IPS DF 19.7 (cell line): Measurements from ENCODE around the gene CFD.
"Not testable (repeated sequence)": the region's sequence is repeated elsewhere in the genome, so short reads cannot be mapped to it uniquely, and the experiment has no call there.

Experiments
- DNase-seq: peaks from one replicate; pipeline ENCODE4 v3.0.0-alpha.2; 2013; ENCODE audit warnings: low read depth, low spot score

The CFD gene

DNA sequence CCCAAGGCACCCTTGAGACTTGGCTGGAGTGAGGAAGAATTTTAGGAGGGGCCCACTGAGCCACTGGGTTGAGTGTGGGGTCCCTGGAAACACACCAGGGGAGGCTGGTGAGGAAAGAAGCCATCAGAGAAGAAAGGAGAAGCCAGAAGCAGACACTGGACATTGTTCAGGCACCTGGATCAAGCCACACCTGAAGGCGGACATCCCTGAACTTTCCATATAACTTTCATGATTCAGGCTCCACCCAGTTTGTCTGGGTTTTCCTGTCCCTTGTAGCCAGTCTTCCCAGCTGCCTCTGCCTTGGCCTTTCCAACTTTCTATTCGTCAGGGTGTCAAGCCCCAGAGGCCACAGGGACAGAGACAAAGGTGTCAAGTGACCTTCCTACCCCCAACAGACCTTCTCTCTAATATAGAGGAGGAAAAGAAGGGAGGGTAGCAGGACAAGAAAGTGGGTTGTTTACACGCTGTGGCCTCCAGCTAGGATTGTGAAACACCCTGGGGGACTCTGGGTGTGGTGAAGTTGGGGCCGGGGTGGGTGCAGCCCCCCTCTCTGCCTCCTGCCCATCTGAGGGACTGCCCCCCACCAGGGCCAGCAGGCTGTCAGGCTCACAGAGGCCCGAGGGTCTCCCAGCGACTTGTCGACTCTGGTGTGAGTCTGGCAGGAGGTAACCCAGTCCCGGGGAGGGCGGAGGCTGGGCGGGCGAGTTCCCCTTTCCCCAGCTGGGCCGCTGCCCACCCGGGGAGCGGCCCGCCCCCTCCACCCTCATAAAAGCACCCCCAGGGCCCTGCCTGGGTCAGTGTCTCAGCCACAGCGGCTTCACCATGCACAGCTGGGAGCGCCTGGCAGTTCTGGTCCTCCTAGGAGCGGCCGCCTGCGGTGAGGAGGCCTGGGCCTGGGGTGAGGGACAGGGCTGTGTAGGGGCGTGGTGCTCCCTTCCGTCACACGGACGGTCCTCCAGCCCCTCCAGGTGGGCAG lies at the start of gene CFD:
Gene CFD (plus strand): TSS at position 797 of the 976 bp plus-strand sequence. CDS start 26 bp downstream, at position 823.
- DNase-seq: no peak

DNA sequence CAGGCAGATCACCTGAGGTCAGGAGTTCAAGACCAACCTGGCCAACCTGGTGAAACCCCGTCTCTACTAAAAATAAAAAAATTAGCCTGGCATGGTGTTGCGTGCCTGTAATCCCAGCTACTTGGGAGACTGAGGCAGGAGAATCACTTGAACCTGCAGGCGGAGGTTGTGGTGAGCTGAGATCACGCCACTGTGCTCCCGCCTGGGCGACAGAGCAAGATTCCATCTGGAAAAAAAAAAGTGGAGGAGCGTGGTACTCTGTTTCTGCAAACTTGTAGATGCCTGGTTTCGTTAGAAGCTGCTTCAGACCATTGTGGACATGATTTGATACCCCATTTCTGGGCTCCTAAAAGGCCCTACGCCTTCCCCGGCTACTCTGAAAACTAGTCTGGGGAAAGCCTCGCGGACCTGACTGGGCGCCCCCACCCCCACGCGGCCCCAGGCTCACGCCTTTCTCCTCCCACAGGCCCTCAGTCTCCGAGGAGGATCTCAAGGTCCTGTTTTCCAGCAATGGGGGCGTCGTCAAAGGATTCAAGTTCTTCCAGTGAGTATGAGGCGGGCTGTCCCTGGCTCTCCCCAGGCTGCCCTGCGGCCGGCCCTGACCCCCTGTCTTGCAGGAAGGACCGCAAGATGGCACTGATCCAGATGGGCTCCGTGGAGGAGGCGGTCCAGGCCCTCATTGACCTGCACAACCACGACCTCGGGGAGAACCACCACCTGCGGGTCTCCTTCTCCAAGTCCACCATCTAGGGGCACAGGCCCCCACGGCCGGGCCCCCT lies 49.2 kb upstream of the CFD start:
- DNase-seq: no peak

DNA sequence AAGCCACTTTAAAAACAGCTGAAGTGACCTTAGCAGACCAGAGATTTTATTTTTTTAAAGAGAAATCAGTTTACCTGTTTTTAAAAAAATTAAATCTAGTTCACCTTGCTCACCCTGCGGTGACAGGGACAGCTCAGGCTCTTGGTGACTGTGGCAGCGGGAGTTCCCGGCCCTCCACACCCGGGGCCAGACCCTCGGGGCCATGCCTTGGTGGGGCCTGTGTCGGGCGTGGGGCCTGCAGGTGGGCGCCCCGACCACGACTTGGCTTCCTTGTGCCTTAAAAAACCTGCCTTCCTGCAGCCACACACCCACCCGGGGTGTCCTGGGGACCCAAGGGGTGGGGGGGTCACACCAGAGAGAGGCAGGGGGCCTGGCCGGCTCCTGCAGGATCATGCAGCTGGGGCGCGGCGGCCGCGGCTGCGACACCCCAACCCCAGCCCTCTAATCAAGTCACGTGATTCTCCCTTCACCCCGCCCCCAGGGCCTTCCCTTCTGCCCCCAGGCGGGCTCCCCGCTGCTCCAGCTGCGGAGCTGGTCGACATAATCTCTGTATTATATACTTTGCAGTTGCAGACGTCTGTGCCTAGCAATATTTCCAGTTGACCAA lies 48.5 kb upstream of the CFD start:
- no peak for DNase-seq

DNA sequence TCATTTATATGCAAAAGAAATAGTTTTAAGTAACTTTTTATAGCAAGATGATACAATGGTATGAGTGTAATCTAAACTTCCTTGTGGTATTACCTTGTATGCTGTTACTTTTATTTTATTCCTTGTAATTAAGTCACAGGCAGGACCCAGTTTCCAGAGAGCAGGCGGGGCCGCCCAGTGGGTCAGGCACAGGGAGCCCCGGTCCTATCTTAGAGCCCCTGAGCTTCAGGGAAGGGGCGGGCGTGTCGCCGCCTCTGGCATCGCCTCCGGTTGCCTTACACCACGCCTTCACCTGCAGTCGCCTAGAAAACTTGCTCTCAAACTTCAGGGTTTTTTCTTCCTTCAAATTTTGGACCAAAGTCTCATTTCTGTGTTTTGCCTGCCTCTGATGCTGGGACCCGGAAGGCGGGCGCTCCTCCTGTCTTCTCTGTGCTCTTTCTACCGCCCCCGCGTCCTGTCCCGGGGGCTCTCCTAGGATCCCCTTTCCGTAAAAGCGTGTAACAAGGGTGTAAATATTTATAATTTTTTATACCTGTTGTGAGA lies 47.9 kb upstream of the CFD start:
- no peak for DNase-seq

DNA sequence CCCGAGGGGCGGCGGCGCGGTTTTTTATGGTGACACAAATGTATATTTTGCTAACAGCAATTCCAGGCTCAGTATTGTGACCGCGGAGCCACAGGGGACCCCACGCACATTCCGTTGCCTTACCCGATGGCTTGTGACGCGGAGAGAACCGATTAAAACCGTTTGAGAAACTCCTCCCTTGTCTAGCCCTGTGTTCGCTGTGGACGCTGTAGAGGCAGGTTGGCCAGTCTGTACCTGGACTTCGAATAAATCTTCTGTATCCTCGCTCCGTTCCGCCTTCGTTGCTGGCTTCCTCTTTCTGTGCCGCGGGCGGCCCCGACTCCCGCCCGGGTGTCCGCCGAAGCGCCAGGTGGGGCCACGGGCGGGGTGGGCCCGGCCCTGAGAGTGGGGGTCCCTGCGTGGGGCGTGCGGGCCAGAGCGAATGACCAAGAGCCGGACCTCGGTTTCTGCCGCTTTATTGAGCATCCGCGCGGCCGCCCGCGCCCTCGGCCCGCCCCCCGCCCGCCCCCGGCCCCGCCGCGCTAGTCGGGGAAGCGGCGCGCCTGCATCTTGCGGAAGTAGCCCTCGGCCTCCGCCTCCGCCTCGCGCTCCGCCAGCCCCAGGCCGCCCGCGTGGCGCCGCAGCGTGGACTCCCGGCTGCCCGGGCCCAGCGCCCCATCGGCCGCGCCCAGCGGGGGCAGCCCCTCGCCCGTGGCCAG lies 47.3 kb upstream of the CFD start:
- no peak for DNase-seq

GRCh38 chr19:812747-813218 lies 46.7 kb upstream of the CFD start:
- DNase-seq: no peak

GRCh38 chr19:813219-814151 lies 46.0 kb upstream of the CFD start:
- DNase-seq: no peak

DNA sequence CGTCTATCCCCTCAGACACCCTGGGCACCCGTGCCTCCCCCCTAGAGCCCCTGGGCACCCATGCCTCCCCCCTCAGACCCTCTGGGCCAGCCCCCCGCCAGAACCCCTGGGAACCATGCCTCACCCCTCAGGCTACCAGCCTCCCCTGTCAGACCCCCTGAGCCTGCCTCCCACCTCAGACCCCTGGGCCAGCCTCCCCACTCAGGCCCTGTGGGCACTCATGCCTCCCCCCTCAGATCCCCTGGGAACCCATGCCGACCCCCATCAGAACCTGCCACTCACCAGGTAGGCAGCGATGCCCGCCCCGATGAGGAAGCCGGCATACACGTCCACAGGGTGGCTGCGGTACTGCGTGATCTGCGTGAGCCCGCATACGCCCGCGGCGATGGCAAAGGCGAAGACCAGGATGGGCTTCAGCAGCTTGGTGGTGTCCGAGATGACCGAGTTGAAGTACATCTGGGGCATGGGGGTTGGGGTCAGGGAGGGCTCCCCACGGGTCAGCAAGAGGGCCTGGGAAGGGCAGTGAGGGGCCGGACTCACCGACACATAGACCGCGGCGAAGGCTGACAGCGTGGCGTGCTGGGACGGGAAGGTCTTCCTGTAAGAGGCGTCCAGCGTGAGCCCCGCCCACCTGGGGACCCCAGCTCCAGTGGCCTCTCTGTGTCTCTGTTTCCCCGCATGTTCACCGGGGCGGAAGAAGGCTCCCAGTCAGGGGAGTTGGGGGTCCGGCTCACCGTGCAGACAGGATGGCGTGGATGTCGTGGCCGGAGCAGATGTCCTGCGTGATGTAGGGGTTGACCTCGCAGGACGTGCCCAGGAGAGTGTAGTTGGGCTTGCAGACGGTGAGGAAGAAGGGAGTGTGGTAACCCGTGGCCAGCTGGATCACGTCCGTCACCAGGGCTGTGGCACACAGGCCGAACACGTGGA lies 45.0 kb upstream of the CFD start:
- no peak for DNase-seq

DNA sequence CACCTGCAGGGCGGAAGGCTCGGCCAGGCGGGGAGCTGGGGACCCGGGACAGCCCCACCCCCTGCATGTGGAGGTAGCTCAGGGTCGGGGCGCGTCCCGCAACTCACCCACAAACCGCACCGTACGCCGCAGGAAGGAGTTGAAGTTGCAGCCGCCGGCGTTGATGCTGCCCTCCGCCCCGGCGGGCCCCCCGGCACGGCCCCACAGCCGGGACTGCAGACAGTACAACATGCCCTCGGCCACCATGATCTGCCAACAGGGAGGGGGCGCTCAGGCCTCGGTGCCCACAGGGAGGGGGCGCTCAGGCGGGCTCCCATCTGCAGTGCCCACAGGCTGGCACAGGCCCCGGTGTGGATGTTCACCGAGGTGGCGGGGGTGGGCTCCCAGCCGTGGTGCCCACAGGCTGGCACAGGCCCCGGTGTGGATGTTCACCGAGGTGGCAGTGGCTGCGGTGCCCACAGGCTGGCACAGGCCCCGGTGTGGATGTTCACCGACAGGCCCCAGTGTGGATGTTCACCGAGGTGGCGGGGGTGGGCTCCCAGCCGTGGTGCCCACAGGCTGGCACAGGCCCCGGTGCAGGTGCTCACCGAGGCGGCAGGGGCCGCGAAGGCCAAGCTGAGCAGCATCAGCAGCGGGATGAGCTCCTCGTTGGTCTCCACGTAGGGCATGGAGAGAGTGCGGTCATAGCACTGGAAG lies 44.2 kb upstream of the CFD start:
- DNase-seq: no peak

DNA sequence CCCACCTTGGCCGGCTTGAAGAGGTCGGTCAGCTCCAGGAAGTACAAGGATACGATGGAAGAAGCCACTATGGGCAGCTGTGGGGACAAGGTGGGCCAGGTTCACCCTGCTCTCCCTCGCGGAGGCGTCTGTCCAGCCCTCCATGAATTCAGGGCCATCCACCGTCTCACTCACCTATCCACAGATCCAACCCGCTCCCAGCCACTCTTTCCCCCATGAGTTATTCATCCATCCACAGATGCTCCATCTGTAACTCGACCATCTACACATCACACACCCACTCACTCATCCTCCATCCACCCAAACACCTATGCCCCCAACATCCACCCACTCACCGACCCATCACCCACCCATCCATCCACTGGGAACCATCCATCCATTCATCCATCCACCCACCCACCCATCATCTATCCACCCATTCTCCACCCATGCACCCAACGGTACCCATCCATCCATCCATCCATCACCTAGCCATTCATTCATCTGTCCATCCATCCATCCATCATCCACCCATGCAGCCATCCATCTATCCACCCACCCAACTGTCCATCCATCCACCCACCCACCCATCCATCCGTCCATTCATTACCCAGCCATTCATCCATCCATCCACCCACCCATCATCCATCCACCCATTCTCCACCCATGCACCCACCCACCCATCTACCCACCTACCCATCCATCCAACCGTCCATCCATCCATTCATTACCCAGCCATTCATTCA lies 43.5 kb upstream of the CFD start:
- no peak for DNase-seq

DNA sequence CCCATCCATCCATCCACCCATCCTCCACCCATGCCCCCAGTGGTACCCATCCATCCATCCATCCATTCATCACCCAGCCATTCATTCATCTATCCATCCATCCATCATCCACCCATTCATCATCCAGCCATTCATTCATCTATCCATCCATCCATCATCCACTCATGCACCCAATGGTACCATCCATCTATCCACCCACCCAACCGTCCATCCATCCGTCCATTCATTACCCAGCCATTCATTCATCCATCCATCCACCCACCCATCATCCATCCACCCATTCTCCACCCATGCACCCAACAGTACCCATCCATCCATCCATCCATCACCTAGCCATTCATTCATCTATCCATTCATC lies 43.0 kb upstream of the CFD start:
- DNase-seq: no peak

GRCh38 chr19:820212-820611 lies 39.3 kb upstream of the CFD start:
- DNase-seq: not testable (repeated sequence)

DNA sequence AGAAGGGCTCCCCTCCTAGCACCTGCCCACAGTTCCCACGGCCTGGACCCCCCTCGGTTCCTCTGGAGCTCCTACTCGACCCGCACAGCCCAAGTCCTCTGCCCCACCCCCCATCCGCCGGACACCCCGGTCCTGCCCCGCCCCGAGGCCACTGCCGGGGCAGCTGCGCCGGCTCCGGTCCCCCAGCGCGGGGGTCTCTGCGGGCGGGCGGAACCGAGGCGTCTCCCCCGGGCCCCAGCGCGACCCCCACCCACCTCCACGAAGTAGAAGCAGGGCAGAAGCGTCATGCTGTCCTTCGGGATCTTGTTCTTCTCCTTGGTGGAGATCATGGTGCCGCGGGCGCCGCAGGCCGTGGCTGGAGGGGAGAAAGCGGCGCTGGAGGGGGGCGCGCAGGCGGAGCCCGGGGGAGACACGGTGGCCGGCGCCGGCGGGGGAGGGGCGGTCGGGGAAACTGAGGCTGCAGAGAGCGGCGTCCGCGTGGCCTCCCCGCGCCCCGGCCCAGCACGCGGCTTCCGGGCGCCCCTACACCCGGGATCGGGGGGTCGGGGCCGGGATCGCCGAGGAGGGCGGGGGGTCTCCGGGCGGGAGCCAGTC lies 38.1 kb upstream of the CFD start:
- no peak for DNase-seq

DNA sequence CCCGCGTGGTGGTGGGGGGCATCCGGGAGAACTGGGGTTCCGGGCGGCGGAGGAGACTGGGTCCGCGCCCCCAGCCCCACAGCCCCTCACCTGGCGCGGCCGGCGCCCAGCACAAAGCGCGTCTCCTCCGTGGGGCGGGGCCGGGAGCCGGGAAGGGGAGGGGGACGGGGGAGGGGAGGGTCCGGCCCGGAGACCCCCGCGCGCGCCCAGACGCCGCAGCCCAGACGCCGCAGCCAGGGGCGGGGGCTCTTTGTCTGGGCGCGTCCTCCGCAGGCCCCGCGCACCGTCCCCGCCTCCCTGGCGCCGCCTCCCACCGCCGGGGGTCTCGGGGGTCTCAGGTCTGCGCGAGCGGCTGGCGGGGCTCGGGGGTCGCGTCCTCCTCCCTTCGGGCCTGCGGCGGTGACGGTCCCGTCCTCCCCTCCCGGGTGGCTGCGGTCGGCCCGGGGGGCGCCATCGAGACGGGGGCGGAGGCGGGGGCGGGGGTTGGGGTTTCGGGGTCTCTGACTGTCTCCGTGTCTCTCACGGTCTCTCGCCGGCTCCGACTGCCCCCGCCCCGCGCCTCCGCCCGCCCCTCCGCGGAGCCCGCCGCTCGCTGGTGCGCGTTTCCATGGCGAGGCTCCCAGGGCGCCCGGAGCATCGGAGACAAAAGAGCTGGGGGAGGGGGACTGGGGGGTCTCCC lies 37.5 kb upstream of the CFD start, which contains the start of gene PLPPR3:
Gene PLPPR3 (minus strand): TSS at position 131 of the 679 bp plus-strand sequence. CDS start 396 bp downstream, outside the sequence.
- no peak for DNase-seq

DNA sequence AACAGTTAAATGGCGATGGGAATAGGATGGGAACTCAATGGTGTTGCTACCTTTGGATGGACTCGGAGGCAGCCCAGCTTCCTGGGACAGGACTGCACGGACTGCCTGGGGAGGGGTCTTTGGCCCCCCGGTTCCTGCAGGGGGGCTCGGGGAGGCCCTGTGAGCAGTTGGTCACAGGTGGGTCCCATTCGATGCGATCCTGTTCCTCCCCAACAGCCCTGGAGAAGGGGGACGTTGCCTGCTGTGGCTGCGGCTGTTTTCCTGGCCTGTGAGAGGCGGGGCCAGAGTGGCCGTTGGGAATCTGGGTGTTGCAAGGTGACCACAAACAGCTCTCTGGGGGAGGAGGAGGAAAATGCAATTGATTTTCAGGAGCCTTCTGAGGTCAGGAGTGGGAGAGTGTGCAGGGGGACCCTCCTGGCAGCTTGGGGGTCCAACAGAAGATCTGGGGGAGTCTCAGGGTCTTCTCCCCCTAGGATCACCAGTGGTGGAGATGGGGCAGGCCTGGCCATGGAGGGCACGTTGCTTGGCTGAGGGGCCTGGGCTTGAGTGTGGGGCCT lies 35.8 kb upstream of the CFD start:
- DNase-seq: no peak

- no peak for DNase-seq
Observed at GRCh38 chr19:824885-825284, 34.6 kb upstream of the CFD start.
